Fibroblast of gingiva (primary cell): Measurements from ENCODE around the gene DOLPP1.
A peak's percentile ranks its signal among the peaks of the same experiment; 100 is the strongest.
"Not testable (repeated sequence)": the region's sequence is repeated elsewhere in the genome, so short reads cannot be mapped to it uniquely, and the experiment has no call there.

Source experiments
- DNase-seq: peaks from one replicate; pipeline ENCODE4 v3.0.0-alpha.2; 2011; ENCODE audit warnings: low read depth

DOLPP1 gene

GRCh38 chr9:129111528-129112151 is 30.7 kb downstream of the DOLPP1 start:
- DNase-seq = peak; percentile 56

GRCh38 chr9:129112526-129112925 is 31.6 kb downstream of the DOLPP1 start:
- DNase-seq = not testable (repeated sequence)

GRCh38 chr9:129113645-129114304 is 32.9 kb downstream of the DOLPP1 start:
- DNase-seq = no peak

- DNase-seq = no peak
Measured at GRCh38 chr9:129118799-129119198, 37.9 kb downstream of the DOLPP1 start.

GRCh38 chr9:129121483-129121882 is 40.6 kb downstream of the DOLPP1 start:
- DNase-seq = peak; percentile 60

GRCh38 chr9:129122133-129122532 is 41.2 kb downstream of the DOLPP1 start:
- no peak for DNase-seq

- DNase-seq = not testable (repeated sequence)
Measured at GRCh38 chr9:129122976-129123375, 42.1 kb downstream of the DOLPP1 start.

GRCh38 chr9:129124506-129125069 is 43.7 kb downstream of the DOLPP1 start:
- DNase-seq = no peak

- peak; percentile 82 for DNase-seq
Measured at GRCh38 chr9:129125478-129125877, 44.6 kb downstream of the DOLPP1 start.

- no peak for DNase-seq
Measured at GRCh38 chr9:129126749-129127618, 46.1 kb downstream of the DOLPP1 start.

- DNase-seq = no peak
Measured at GRCh38 chr9:129128689-129129088, 47.8 kb downstream of the DOLPP1 start.

- not testable (repeated sequence) for DNase-seq
Measured at GRCh38 chr9:129130271-129130670, 49.4 kb downstream of the DOLPP1 start.

- DNase-seq = no peak
Measured at GRCh38 chr9:129130791-129131190, 49.9 kb downstream of the DOLPP1 start.

- peak; percentile 53 for DNase-seq
Measured at GRCh38 chr9:129131300-129132145, 50.6 kb downstream of the DOLPP1 start.

GRCh38 chr9:129133082-129133481 is 52.2 kb downstream of the DOLPP1 start:
- DNase-seq = no peak

GRCh38 chr9:129135476-129135875 is 54.6 kb downstream of the DOLPP1 start:
- no peak for DNase-seq

GRCh38 chr9:129136446-129137035 is 55.6 kb downstream of the DOLPP1 start:
- no peak for DNase-seq

GRCh38 chr9:129137292-129138143 is 56.6 kb downstream of the DOLPP1 start:
- DNase-seq = no peak

GRCh38 chr9:129138144-129138462 is 57.2 kb downstream of the DOLPP1 start:
- DNase-seq = no peak

GRCh38 chr9:129138476-129139232 is 57.7 kb downstream of the DOLPP1 start:
- peak; percentile 90 for DNase-seq
